HEK293 (cell line): ENCODE data around the gene C6orf163.

Experiments used
- CTCF ChIA-PET: fragments of 350-600 bp; formaldehyde crosslinking; extraction: SDS; loops from one replicate; lab custom pipeline; 2021; ENCODE audit warnings: antibody characterized with exemption; lab: Yijun Ruan, JAX
- POLR2A ChIA-PET: fragments of 300-600 bp; formaldehyde crosslinking; extraction: SDS; loops from one replicate; lab custom pipeline; 2020; ENCODE audit warnings: antibody characterized with exemption, inconsistent platforms; lab: Yijun Ruan, JAX
- H3K27ac ChIP-seq: fragments of 200-500 bp; sonication (Bioruptor generic); 2 replicates; pipeline ENCODE4 v1.5.1; 2014; ENCODE audit warnings: low read depth, low read length, control low read depth, inconsistent platforms; ENCODE audit errors: extremely low read depth
- H3K36me3 ChIP-seq, 2 experiments: fragments of 200-500 bp in 1 of 2; sonication (Bioruptor generic) in 1 of 2; 1 replicate in 1 of 2; 2 replicates in 1 of 2; pipeline ENCODE4 v1.5.1; 2014 to 2017; ENCODE audit warnings: inconsistent platforms in 2 of 2, low read length in 2 of 2; ENCODE audit not compliant: control insufficient read depth in 2 of 2, insufficient read depth in 1 of 2
- H3K4me1 ChIP-seq: fragments of 200-500 bp; sonication (Bioruptor generic); 2 replicates; pipeline ENCODE4 v1.5.1; 2014; ENCODE audit warnings: mild to moderate bottlenecking, low read length, inconsistent platforms; ENCODE audit not compliant: control insufficient read depth, insufficient read depth
- H3K4me3 ChIP-seq: 2 replicates; pipeline ENCODE4 v1.5.1; 2011; ENCODE audit warnings: low read depth, mild to moderate bottlenecking, control low read depth, low read length, moderate library complexity
- H3K9me3 ChIP-seq: fragments of 200-500 bp; sonication (Bioruptor generic); 2 replicates; pipeline ENCODE4 v1.5.1; 2014; ENCODE audit warnings: low read depth, low read length, inconsistent platforms; ENCODE audit not compliant: control insufficient read depth, insufficient read depth
- FEZF1 ChIP-seq: fragments of 450-650 bp; formaldehyde crosslinking; IDR thresholded peaks from 2 replicates; pipeline ENCODE4 v1.5.1; 2016; ENCODE audit warnings: missing biosample characterization, missing genetic modification characterization
- GLI4 ChIP-seq: fragments of 450-650 bp; formaldehyde crosslinking; IDR thresholded peaks from 2 replicates; pipeline ENCODE4 v1.5.1; 2016; ENCODE audit warnings: missing biosample characterization, missing genetic modification characterization
- GLIS1 ChIP-seq: fragments of 450-650 bp; formaldehyde crosslinking; IDR thresholded peaks from 2 replicates; pipeline ENCODE4 v1.5.1; 2016; ENCODE audit warnings: missing biosample characterization, missing genetic modification characterization
- MEIS1 ChIP-seq: sonication (generic); formaldehyde crosslinking; IDR thresholded peaks from 2 replicates; pipeline ENCODE4 v1.8.1; 2022; ENCODE audit warnings: missing genetic modification reagents, mild to moderate bottlenecking, borderline replicate concordance
- REPIN1 ChIP-seq: fragments of 450-650 bp; formaldehyde crosslinking; IDR thresholded peaks from 2 replicates; pipeline ENCODE4 v1.5.1; 2017; ENCODE audit warnings: missing biosample characterization, missing genetic modification characterization, low read depth
- WT1 ChIP-seq: fragments of 450-650 bp; formaldehyde crosslinking; IDR thresholded peaks from 2 replicates; pipeline ENCODE4 v1.5.1; 2016; ENCODE audit warnings: missing biosample characterization, missing genetic modification characterization
- ZBTB8A ChIP-seq: fragments of 450-650 bp; formaldehyde crosslinking; IDR thresholded peaks from 2 replicates; pipeline ENCODE4 v1.5.1; 2016; ENCODE audit warnings: missing biosample characterization, missing genetic modification characterization
- ZFP37 ChIP-seq: fragments of 450-650 bp; formaldehyde crosslinking; IDR thresholded peaks from 2 replicates; pipeline ENCODE4 v1.5.1; 2016; ENCODE audit warnings: missing biosample characterization, missing genetic modification characterization
- ZFP41 ChIP-seq: fragments of 450-650 bp; formaldehyde crosslinking; IDR thresholded peaks from 2 replicates; pipeline ENCODE4 v1.5.1; 2016; ENCODE audit warnings: missing biosample characterization, missing genetic modification characterization, borderline replicate concordance
- ZFP69B ChIP-seq: fragments of 450-650 bp; formaldehyde crosslinking; IDR thresholded peaks from 2 replicates; pipeline ENCODE4 v1.5.1; 2016; ENCODE audit warnings: missing biosample characterization, missing genetic modification characterization
- ZNF10 ChIP-seq: fragments of 450-650 bp; formaldehyde crosslinking; IDR thresholded peaks from 2 replicates; pipeline ENCODE4 v1.5.1; 2017; ENCODE audit warnings: missing biosample characterization, missing genetic modification characterization
- ZNF121 ChIP-seq: fragments of 450-650 bp; formaldehyde crosslinking; IDR thresholded peaks from 2 replicates; pipeline ENCODE4 v1.5.1; 2016; ENCODE audit warnings: missing biosample characterization, missing genetic modification characterization
- ZNF140 ChIP-seq: fragments of 450-650 bp; formaldehyde crosslinking; IDR thresholded peaks from 2 replicates; pipeline ENCODE4 v1.5.1; 2016; ENCODE audit warnings: missing biosample characterization, missing genetic modification characterization
- ZNF202 ChIP-seq: fragments of 450-650 bp; formaldehyde crosslinking; IDR thresholded peaks from 2 replicates; pipeline ENCODE4 v1.5.1; 2016; ENCODE audit warnings: missing biosample characterization, missing genetic modification characterization, borderline replicate concordance
- ZNF211 ChIP-seq: fragments of 450-650 bp; formaldehyde crosslinking; IDR thresholded peaks from 2 replicates; pipeline ENCODE4 v1.5.1; 2016; ENCODE audit warnings: low read depth, missing biosample characterization, missing genetic modification characterization
- ZNF266 ChIP-seq: fragments of 450-650 bp; formaldehyde crosslinking; IDR thresholded peaks from 2 replicates; pipeline ENCODE4 v1.5.1; 2016; ENCODE audit warnings: missing biosample characterization, missing genetic modification characterization, low read depth
- ZNF324 ChIP-seq: fragments of 450-650 bp; formaldehyde crosslinking; IDR thresholded peaks from 2 replicates; pipeline ENCODE4 v1.5.1; 2016; ENCODE audit warnings: missing biosample characterization, missing genetic modification characterization
- ZNF354C ChIP-seq: fragments of 450-650 bp; formaldehyde crosslinking; IDR thresholded peaks from 2 replicates; pipeline ENCODE4 v1.5.1; 2016; ENCODE audit warnings: missing biosample characterization, missing genetic modification characterization, low read depth, borderline replicate concordance
- ZNF416 ChIP-seq: fragments of 450-650 bp; formaldehyde crosslinking; IDR thresholded peaks from 2 replicates; pipeline ENCODE4 v1.5.1; 2016; ENCODE audit warnings: missing biosample characterization, missing genetic modification characterization
- ZNF473 ChIP-seq: fragments of 450-650 bp; formaldehyde crosslinking; IDR thresholded peaks from 2 replicates; pipeline ENCODE4 v1.5.1; 2017; ENCODE audit warnings: missing biosample characterization, missing genetic modification characterization
- ZNF501 ChIP-seq: fragments of 450-650 bp; formaldehyde crosslinking; IDR thresholded peaks from 2 replicates; pipeline ENCODE4 v1.5.1; 2016; ENCODE audit warnings: missing biosample characterization, missing genetic modification characterization
- ZNF585B ChIP-seq: fragments of 450-650 bp; formaldehyde crosslinking; IDR thresholded peaks from 2 replicates; pipeline ENCODE4 v1.5.1; 2016; ENCODE audit warnings: missing biosample characterization, missing genetic modification characterization
- ZNF707 ChIP-seq: fragments of 450-650 bp; formaldehyde crosslinking; IDR thresholded peaks from 2 replicates; pipeline ENCODE4 v1.5.1; 2016; ENCODE audit warnings: missing biosample characterization, missing genetic modification characterization
- TF ChIP-seq, protein P1 (sequence below): fragments of 450-650 bp; formaldehyde crosslinking; IDR thresholded peaks from 2 replicates; pipeline ENCODE4 v1.5.1; 2016; ENCODE audit warnings: missing biosample characterization, missing genetic modification characterization
- TF ChIP-seq, protein P2 (sequence below): IDR thresholded peaks from 2 replicates; pipeline ENCODE4 v1.6.1; 2011; ENCODE audit warnings: mild to moderate bottlenecking, low read depth, low read length, borderline replicate concordance
- TF ChIP-seq, protein P3 (sequence below): fragments of 450-650 bp; formaldehyde crosslinking; IDR thresholded peaks from 2 replicates; pipeline ENCODE4 v1.5.1; 2016; ENCODE audit warnings: missing biosample characterization, missing genetic modification characterization, borderline replicate concordance
- TF ChIP-seq, protein P4 (sequence below): fragments of 450-650 bp; formaldehyde crosslinking; IDR thresholded peaks from 2 replicates; pipeline ENCODE4 v1.5.1; 2016; ENCODE audit warnings: missing biosample characterization, missing genetic modification characterization

Gene C6orf163

DNA sequence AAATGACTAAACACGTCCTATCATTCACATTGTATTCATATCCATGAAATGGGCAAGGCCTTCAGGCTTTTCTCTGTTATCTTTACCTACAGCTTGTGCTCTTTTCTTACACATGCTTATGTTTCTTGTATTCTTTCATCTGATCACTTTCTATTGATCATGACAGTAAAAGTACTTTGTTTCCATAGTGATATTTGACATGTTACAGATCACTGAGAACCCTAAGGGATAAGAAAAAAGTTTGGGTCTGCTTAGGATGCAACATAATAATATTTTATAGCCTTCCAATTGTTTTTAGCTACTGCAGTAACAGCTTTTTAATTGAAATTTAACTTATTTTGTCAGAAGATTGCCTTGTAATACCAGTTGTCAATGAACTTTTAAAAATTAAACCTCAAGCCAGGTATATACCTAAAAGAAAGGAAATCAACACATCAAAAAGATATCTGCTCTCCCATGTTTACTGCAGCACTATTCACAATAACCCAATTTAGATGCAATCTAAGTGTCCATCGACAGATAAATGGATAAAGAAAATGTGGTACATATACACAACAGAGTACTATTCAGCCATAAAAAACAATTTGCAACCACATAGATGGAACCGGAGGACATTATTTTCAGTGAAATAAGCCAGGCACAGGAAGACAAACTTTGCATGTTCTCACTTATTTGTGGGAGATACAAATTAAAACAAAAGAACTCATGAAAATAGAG, 25.2 kb upstream of the C6orf163 start:
- no peak overlapping the region for H3K4me3 ChIP-seq
- POLR2A ChIA-PET = no interaction called here
- TF ChIP-seq ZNF211 (tag by site-specific recombination) (no peak), ZNF10 (tag by site-specific recombination) (no peak), GLI4 (tag by site-specific recombination) (no peak), ZNF324 (tag by site-specific recombination) (no peak), ZFP41 (tag by site-specific recombination) (no peak), ZNF354C (tag by site-specific recombination) (no peak), ZNF121 (tag by site-specific recombination) (no peak)
- TF ChIP-seq, protein P1, sequence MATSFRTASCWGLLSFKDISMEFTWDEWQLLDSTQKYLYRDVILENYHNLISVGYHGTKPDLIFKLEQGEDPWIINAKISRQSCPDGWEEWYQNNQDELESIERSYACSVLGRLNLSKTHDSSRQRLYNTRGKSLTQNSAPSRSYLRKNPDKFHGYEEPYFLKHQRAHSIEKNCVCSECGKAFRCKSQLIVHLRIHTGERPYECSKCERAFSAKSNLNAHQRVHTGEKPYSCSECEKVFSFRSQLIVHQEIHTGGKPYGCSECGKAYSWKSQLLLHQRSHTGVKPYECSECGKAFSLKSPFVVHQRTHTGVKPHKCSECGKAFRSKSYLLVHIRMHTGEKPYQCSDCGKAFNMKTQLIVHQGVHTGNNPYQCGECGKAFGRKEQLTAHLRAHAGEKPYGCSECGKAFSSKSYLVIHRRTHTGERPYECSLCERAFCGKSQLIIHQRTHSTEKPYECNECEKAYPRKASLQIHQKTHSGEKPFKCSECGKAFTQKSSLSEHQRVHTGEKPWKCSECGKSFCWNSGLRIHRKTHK (tag by site-specific recombination) = no peak
- TF ChIP-seq, protein P2, sequence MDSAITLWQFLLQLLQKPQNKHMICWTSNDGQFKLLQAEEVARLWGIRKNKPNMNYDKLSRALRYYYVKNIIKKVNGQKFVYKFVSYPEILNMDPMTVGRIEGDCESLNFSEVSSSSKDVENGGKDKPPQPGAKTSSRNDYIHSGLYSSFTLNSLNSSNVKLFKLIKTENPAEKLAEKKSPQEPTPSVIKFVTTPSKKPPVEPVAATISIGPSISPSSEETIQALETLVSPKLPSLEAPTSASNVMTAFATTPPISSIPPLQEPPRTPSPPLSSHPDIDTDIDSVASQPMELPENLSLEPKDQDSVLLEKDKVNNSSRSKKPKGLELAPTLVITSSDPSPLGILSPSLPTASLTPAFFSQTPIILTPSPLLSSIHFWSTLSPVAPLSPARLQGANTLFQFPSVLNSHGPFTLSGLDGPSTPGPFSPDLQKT = no peak
- TF ChIP-seq, protein P3, sequence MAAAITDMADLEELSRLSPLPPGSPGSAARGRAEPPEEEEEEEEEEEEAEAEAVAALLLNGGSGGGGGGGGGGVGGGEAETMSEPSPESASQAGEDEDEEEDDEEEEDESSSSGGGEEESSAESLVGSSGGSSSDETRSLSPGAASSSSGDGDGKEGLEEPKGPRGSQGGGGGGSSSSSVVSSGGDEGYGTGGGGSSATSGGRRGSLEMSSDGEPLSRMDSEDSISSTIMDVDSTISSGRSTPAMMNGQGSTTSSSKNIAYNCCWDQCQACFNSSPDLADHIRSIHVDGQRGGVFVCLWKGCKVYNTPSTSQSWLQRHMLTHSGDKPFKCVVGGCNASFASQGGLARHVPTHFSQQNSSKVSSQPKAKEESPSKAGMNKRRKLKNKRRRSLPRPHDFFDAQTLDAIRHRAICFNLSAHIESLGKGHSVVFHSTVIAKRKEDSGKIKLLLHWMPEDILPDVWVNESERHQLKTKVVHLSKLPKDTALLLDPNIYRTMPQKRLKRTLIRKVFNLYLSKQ (tag by site-specific recombination) = no peak
- TF ChIP-seq, all 188 proteins: peak for 0
- H3K27ac ChIP-seq = no peak overlapping the region
- H3K9me3 ChIP-seq = no peaks in the 10 kb centered on the region
- H3K4me1 ChIP-seq = no peaks in the 10 kb centered on the region
- H3K36me3 ChIP-seq = no peaks in the 10 kb centered on the region
- CTCF ChIA-PET = interaction anchor here (0.8 kb wide), 2 partner anchors 72 to 74 kb away, joined by 3 read pairs; no protein-coding TSS in a partner anchor

DNA sequence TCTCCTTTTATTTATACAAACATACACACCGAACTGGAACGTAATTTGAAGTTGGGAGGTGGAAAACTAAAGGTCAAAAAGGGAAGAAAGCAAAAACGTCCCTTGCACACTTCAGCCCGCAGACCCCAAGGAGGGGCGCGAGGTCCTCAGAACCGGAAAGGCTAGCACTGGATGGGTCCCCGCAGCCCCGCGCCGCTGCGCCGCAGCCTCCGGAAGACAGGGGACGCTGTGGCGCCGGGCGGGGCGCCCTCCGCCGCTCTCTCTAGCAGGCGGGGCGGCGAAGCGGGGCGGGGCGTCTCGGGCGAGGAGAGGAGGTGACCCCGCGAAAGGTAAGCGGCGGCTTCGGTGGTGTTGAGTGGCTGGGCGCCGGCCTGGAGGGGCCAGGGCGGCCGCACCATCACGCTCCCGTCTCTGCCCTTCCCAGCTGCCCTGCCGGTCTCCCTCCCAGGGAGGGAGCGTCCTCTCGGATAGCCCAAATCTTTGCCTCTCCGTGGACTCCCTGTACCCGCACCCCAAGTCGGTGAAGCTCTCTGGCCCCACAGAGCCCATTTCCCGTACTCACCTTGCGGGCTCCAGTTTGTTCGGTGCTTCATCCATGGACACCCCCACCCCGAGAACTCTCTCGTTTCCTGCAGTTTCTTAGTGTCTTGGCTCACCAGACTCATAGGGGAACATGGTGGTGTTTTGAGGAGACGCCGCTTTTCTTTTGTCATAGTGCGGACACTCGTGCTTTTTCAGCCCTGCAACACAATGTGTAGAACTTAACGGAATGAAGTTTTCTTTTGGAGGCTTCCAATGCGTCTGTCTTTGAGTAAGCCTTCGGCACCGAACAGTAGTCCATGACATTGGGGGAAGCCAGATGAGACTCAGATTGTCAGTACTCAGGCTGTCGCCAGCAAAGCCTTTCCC, 22.1 kb upstream of the C6orf163 start, which contains the start of gene SMIM8:
TSS of gene SMIM8 (plus strand) at position 285 of the 909 bp plus-strand sequence. CDS start 14,444 bp downstream, outside the sequence.
- no peaks in the 10 kb centered on the region for H3K36me3 ChIP-seq
- ChIA-PET CTCF (interaction anchor here (0.6 to 2.5 kb wide), 39 partner anchors 9 to 1600 kb away, joined by 3 to 15 read pairs (median 4); partner anchors contain the start of genes AKIRIN2, C6orf163 and CFAP206), POLR2A (interaction anchor here (1.9 kb wide), 1 partner anchor 86 kb away, joined by 4 read pairs; no protein-coding TSS in a partner anchor)
- H3K9me3 ChIP-seq = no peaks in the 10 kb centered on the region
- H3K27ac ChIP-seq = peak within 1 kb of the TSS; percentile 65
- H3K4me3 ChIP-seq = peak within 1 kb of the TSS; percentile 77
- H3K4me1 ChIP-seq = no peaks in the 10 kb centered on the region
- peak; percentile 26; the same call in 1 of the 2 replicates for TF ChIP-seq GLIS1
- TF ChIP-seq FEZF1 (tag by site-specific recombination) = no peak
- no peak; the same call in 1 of the 2 replicates for TF ChIP-seq ZNF707 (tag by site-specific recombination)
- TF ChIP-seq, protein P4, sequence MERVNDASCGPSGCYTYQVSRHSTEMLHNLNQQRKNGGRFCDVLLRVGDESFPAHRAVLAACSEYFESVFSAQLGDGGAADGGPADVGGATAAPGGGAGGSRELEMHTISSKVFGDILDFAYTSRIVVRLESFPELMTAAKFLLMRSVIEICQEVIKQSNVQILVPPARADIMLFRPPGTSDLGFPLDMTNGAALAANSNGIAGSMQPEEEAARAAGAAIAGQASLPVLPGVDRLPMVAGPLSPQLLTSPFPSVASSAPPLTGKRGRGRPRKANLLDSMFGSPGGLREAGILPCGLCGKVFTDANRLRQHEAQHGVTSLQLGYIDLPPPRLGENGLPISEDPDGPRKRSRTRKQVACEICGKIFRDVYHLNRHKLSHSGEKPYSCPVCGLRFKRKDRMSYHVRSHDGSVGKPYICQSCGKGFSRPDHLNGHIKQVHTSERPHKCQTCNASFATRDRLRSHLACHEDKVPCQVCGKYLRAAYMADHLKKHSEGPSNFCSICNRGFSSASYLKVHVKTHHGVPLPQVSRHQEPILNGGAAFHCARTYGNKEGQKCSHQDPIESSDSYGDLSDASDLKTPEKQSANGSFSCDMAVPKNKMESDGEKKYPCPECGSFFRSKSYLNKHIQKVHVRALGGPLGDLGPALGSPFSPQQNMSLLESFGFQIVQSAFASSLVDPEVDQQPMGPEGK (tag by site-specific recombination) = peak; percentile 86
- TF ChIP-seq ZNF140 (tag by site-specific recombination) = no peak
- no peak for TF ChIP-seq ZNF473 (tag by site-specific recombination)
- TF ChIP-seq ZNF202 = no peak
- peak; percentile 79 for TF ChIP-seq ZFP69B
- peak; percentile 96 for TF ChIP-seq ZBTB8A (tag by site-specific recombination)
- TF ChIP-seq WT1 (tag by site-specific recombination) = peak; percentile 60; the same call in 1 of the 2 replicates
- peak; percentile 88; the same call in 1 of the 2 replicates for TF ChIP-seq ZFP37 (tag by site-specific recombination)
- TF ChIP-seq REPIN1 (tag by site-specific recombination) = peak; percentile 88
- TF ChIP-seq ZNF585B (tag by site-specific recombination) = no peak
- no peak for TF ChIP-seq MEIS1 (CRISPR knock-in tag)
- TF ChIP-seq ZNF501 = peak; percentile 97
- TF ChIP-seq ZNF266 (tag by site-specific recombination) = no peak
- TF ChIP-seq ZNF416 = no peak
